IMR-90 (cell line): ENCODE results near the gene SBSN. TPM values are rescaled to one million over a fixed set of nuclear protein-coding genes. Genes with fewer than 3 reads are reported as not detected.

Source experiments
- ATAC-seq: fragments of 200-7000 bp; cut with Tn5 transposase; 2 replicates; pipeline ENCODE4 v1.9.1; 2020; ENCODE audit warnings: low read depth, mild to moderate bottlenecking, moderate library complexity
- BruUV-seq: library from RNA; stranded (reverse); fragments of 400-500 nt; replicated peaks from 2 replicates; lab custom pipeline; 2021; lab: Mats Ljungman, UMichigan
- CTCF ChIA-PET: fragments of 300-600 bp; formaldehyde crosslinking; extraction: SDS; loops from one replicate; lab custom pipeline; 2021; ENCODE audit warnings: antibody characterized with exemption; lab: Yijun Ruan, JAX
- POLR2A ChIA-PET: fragments of 300-600 bp; sonication (Branson Sonifier 250); formaldehyde crosslinking; loops from one replicate; lab custom pipeline; 2022; ENCODE audit warnings: antibody characterized with exemption; ENCODE audit not compliant: unreplicated experiment; lab: Charles Lee
- DNase-seq: peaks from one replicate; pipeline ENCODE4 v3.0.0; 2013
- H2AFZ ChIP-seq: replicated peaks from 2 replicates; pipeline ENCODE3; 2013; ENCODE audit warnings: low read length, mild to moderate bottlenecking; ENCODE audit not compliant: poor library complexity
- H2AK5ac ChIP-seq: 2 replicates; pipeline ENCODE4 v1.6.1; 2013; ENCODE audit warnings: low read depth, low read length, inconsistent platforms
- H2AK9ac ChIP-seq: replicated peaks from 2 replicates; pipeline ENCODE3; 2013; ENCODE audit warnings: mild to moderate bottlenecking, low read depth, low read length, moderate library complexity; ENCODE audit not compliant: poor library complexity
- H2BK120ac ChIP-seq: 2 replicates; pipeline ENCODE4 v1.6.1; 2013; ENCODE audit warnings: low read depth, low read length, inconsistent platforms
- H2BK15ac ChIP-seq: 3 replicates; pipeline ENCODE4 v1.6.1; 2013; ENCODE audit warnings: low read depth, low read length, inconsistent platforms
- H2BK20ac ChIP-seq: 2 replicates; pipeline ENCODE4 v1.6.1; 2013; ENCODE audit warnings: low read depth, mild to moderate bottlenecking, inconsistent platforms, low read length, moderate library complexity
- H2BK5ac ChIP-seq: 2 replicates; pipeline ENCODE4 v1.6.1; 2013; ENCODE audit warnings: mild to moderate bottlenecking, low read depth, low read length, inconsistent platforms; ENCODE audit not compliant: poor library complexity, severe bottlenecking
- H3K14ac ChIP-seq: replicated peaks from 2 replicates; pipeline ENCODE4 v1.6.1; 2013; ENCODE audit warnings: low read depth, low read length, inconsistent platforms
- H3K18ac ChIP-seq: 2 replicates; pipeline ENCODE4 v1.6.1; 2013; ENCODE audit warnings: low read depth, low read length, control low read depth
- H3K23ac ChIP-seq: 2 replicates; pipeline ENCODE4 v1.6.1; 2013; ENCODE audit warnings: low read depth, low read length, inconsistent platforms
- H3K27ac ChIP-seq: 2 replicates; pipeline ENCODE4 v1.5.1; 2013; ENCODE audit warnings: mild to moderate bottlenecking, control low read depth, low read length; ENCODE audit not compliant: insufficient read depth
- H3K27me3 ChIP-seq: 2 replicates; pipeline ENCODE4 v1.6.1; 2013; ENCODE audit warnings: low read length; ENCODE audit not compliant: control insufficient read depth, insufficient read depth
- H3K36me3 ChIP-seq: 2 replicates; pipeline ENCODE4 v1.6.1; 2013; ENCODE audit warnings: low read length, mixed read lengths; ENCODE audit not compliant: control insufficient read depth, insufficient read depth
- H3K4ac ChIP-seq: 2 replicates; pipeline ENCODE4 v1.6.1; 2013; ENCODE audit warnings: low read depth, low read length, inconsistent platforms
- H3K4me1 ChIP-seq: 2 replicates; pipeline ENCODE4 v1.6.1; 2013; ENCODE audit warnings: low read length, mixed read lengths; ENCODE audit not compliant: control insufficient read depth, insufficient read depth
- H3K4me2 ChIP-seq: 2 replicates; pipeline ENCODE4 v1.6.1; 2013; ENCODE audit warnings: low read depth, mild to moderate bottlenecking, control low read depth, low read length, moderate library complexity
- H3K4me3 ChIP-seq: 2 replicates; pipeline ENCODE4 v1.5.1; 2013; ENCODE audit warnings: low read depth, mild to moderate bottlenecking, control low read depth, low read length, moderate library complexity; ENCODE audit not compliant: insufficient read depth
- H3K56ac ChIP-seq: 2 replicates; pipeline ENCODE4 v1.6.1; 2013; ENCODE audit warnings: low read length, inconsistent platforms; ENCODE audit not compliant: insufficient read depth; ENCODE audit errors: extremely low read depth
- H3K79me1 ChIP-seq, 2 experiments: 2 replicates each; pipeline ENCODE4 v1.6.1; 2013; ENCODE audit warnings: low read length in 2 of 2, inconsistent platforms in 1 of 2, low read depth in 1 of 2
- H3K9ac ChIP-seq: 2 replicates; pipeline ENCODE4 v1.6.1; 2013; ENCODE audit warnings: low read depth, low read length, control low read depth
- H3K9me1 ChIP-seq: 2 replicates; pipeline ENCODE4 v1.6.1; 2013; ENCODE audit warnings: low read length, inconsistent platforms; ENCODE audit not compliant: insufficient read depth
- H3K9me3 ChIP-seq: 2 replicates; pipeline ENCODE4 v1.6.1; 2013; ENCODE audit warnings: low read length; ENCODE audit not compliant: control insufficient read depth, insufficient read depth
- H4K20me1 ChIP-seq: 2 replicates; pipeline ENCODE4 v1.6.1; 2013; ENCODE audit warnings: low read length, inconsistent platforms; ENCODE audit not compliant: insufficient read depth
- H4K5ac ChIP-seq: 2 replicates; pipeline ENCODE4 v1.6.1; 2013; ENCODE audit warnings: mild to moderate bottlenecking, low read depth, low read length, control low read depth
- H4K8ac ChIP-seq, 2 experiments: 2 replicates each; pipeline ENCODE4 v1.6.1; 2013; ENCODE audit warnings: low read depth in 2 of 2, low read length in 2 of 2, control low read depth in 1 of 2, inconsistent platforms in 1 of 2
- H4K91ac ChIP-seq: 2 replicates; pipeline ENCODE4 v1.6.1; 2013; ENCODE audit warnings: low read depth, low read length, inconsistent platforms; ENCODE audit not compliant: insufficient read depth
- BHLHE40 ChIP-seq: fragments of 150-350 bp; IDR thresholded peaks from 2 replicates; pipeline ENCODE4 v1.6.1; 2016; ENCODE audit warnings: mild to moderate bottlenecking, low read depth, low read length
- CHD1 ChIP-seq: IDR thresholded peaks from 2 replicates; pipeline ENCODE4 v1.6.1; 2012; ENCODE audit warnings: low read depth, low read length, improper control_type of control experiment
- FOS ChIP-seq: fragments of 150-350 bp; IDR thresholded peaks from 2 replicates; pipeline ENCODE4 v1.6.1; 2016; ENCODE audit warnings: low read depth, low read length
- MAFK ChIP-seq: IDR thresholded peaks from 2 replicates; pipeline ENCODE4 v1.6.1; 2012; ENCODE audit warnings: low read depth, low read length, improper control_type of control experiment
- MAZ ChIP-seq: IDR thresholded peaks from 2 replicates; pipeline ENCODE4 v1.6.1; 2012; ENCODE audit warnings: low read depth, mild to moderate bottlenecking, low read length, improper control_type of control experiment, moderate library complexity, borderline replicate concordance
- MXI1 ChIP-seq: IDR thresholded peaks from 2 replicates; pipeline ENCODE4 v1.6.1; 2012; ENCODE audit warnings: low read depth, mild to moderate bottlenecking, low read length, moderate library complexity, borderline replicate concordance
- NFE2L2 ChIP-seq: fragments of 150-350 bp; IDR thresholded peaks from 2 replicates; pipeline ENCODE4 v1.6.1; 2016; ENCODE audit warnings: low read depth, mild to moderate bottlenecking, low read length
- POLR2A ChIP-seq: IDR thresholded peaks from 2 replicates; pipeline ENCODE4 v1.6.1; 2012; ENCODE audit warnings: mild to moderate bottlenecking, low read depth, low read length
- RAD21 ChIP-seq: IDR thresholded peaks from 2 replicates; pipeline ENCODE4 v1.6.1; 2012; ENCODE audit warnings: low read length, improper control_type of control experiment
- SMC3 ChIP-seq: fragments of 150-350 bp; IDR thresholded peaks from 2 replicates; pipeline ENCODE4 v1.6.1; 2016; ENCODE audit warnings: low read depth, mild to moderate bottlenecking, antibody characterized with exemption, low read length, moderate library complexity
- WGBS, 2 experiments: methylation state at CpG; one replicate each; pipeline versions ENCODE4 v1.1.5 to v1.1.7; 2013; ENCODE audit warnings: missing lambda C conversion rate in 2 of 2; ENCODE audit not compliant: insufficient read length in 1 of 2; ENCODE audit errors: extremely low coverage in 2 of 2; 5-methylcytosine and 5-hydroxymethylcytosine counted together
- dilution Hi-C: fragments of 300-500 bp; cut with HindIII; formaldehyde crosslinking; loops from one replicate; pipeline ENCODE4 v1.14.3; 2018; ENCODE audit warnings: low sequenced_read_pairs; ENCODE audit not compliant: unreplicated experiment
- in situ Hi-C: fragments of 300-500 bp; cut with MboI; formaldehyde crosslinking; loops from 3 replicates; pipeline ENCODE4 v1.14.3; 2019; ENCODE audit warnings: low sequenced_read_pairs, inconsistent platforms, mixed read lengths
- intact Hi-C: fragments of 100-400 bp; cut with micrococcal nuclease; formaldehyde crosslinking; loops from 2 replicates; pipeline ENCODE4 v1.10.0; 2022
- polyA plus RNA-seq, 3 experiments: library from polyadenylated mRNA; depleted of rRNA; stranded (reverse); fragments of >200 nt; gene quantifications; 2 replicates each; pipeline ENCODE4 v1.2.3, GENCODE V29; 2012; ENCODE audit warnings: low replicate concordance in 1 of 3
- total RNA-seq: library from RNA; depleted of rRNA; stranded (reverse); fragments of >200 nt; gene quantifications from 2 replicates; pipeline ENCODE4 v1.2.3, GENCODE V29; 2012
- TF ChIP-seq, protein P1 (sequence below): fragments of 150-350 bp; IDR thresholded peaks from 2 replicates; pipeline ENCODE4 v1.6.1; 2016; ENCODE audit warnings: low read depth, mild to moderate bottlenecking, low read length, moderate library complexity, borderline replicate concordance

SBSN gene
- total and polyA plus RNA-seq, 2 of the 4 experiments (the other 2 are of a cell fraction): 0.72 to 6.4 TPM

- 80% methylated on average over 4 of the region's 11 CpGs; no CpG with 5 or more reads in 1 of the 2 experiments for WGBS, 2 experiments
- POLR2A ChIA-PET: no interaction called here
- H3K56ac ChIP-seq: no peak overlapping the region
- H2BK120ac ChIP-seq: no peak overlapping the region
- no peak for DNase-seq
- H3K36me3 ChIP-seq: no peaks in the 10 kb centered on the region
- H2BK20ac ChIP-seq: no peak overlapping the region
- H4K91ac ChIP-seq: no peak overlapping the region
- no peaks in the 10 kb centered on the region for H3K79me1 ChIP-seq
- H3K27me3 ChIP-seq: peaks cover 52% of the 10 kb centered on the region
- CTCF ChIA-PET: interaction anchor here (0.6 kb wide), 1 partner anchor 20 kb away, joined by 3 read pairs; no protein-coding TSS in a partner anchor
- H3K27ac ChIP-seq: no peak overlapping the region
- H3K4me1 ChIP-seq: no peaks in the 10 kb centered on the region
- H4K20me1 ChIP-seq: no peaks in the 10 kb centered on the region
- no TSS peak for BruUV-seq
- no peak overlapping the region for H2AK9ac ChIP-seq
- dilution Hi-C loops: no loop called here
- no peak overlapping the region for H2AK5ac ChIP-seq
- H2AFZ ChIP-seq: peak overlapping the region; percentile 21
- H3K18ac ChIP-seq: no peak overlapping the region
- 0 out of 2 replicates have a peak, but pooled peaks cover 3% of the 10 kb centered on the region for H3K9me1 ChIP-seq
- no peak overlapping the region for H3K9ac ChIP-seq
- no peak overlapping the region for H3K14ac ChIP-seq
- in situ Hi-C loops: no loop called here
- H4K5ac ChIP-seq: no peak overlapping the region
- H3K4me3 ChIP-seq: no peak overlapping the region
- H2BK15ac ChIP-seq: no peak overlapping the region
- no peak overlapping the region for H3K4ac ChIP-seq
- intact Hi-C loops: no loop called here
- H4K8ac ChIP-seq: no peak overlapping the region
- TF ChIP-seq BHLHE40 (no peak), SMC3 (no peak), CHD1 (no peak), FOS (no peak), NFE2L2 (no peak), POLR2A (no peak), RAD21 (no peak), MXI1 (no peak), MAZ (no peak), MAFK (no peak)
- TF ChIP-seq, protein P1, sequence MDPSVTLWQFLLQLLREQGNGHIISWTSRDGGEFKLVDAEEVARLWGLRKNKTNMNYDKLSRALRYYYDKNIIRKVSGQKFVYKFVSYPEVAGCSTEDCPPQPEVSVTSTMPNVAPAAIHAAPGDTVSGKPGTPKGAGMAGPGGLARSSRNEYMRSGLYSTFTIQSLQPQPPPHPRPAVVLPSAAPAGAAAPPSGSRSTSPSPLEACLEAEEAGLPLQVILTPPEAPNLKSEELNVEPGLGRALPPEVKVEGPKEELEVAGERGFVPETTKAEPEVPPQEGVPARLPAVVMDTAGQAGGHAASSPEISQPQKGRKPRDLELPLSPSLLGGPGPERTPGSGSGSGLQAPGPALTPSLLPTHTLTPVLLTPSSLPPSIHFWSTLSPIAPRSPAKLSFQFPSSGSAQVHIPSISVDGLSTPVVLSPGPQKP: no peak
- no peak overlapping the region for H3K4me2 ChIP-seq
- H2BK5ac ChIP-seq: no peak overlapping the region
- H3K23ac ChIP-seq: no peak overlapping the region
- H3K9me3 ChIP-seq: no peaks in the 10 kb centered on the region
- no peak for ATAC-seq
Measured at GRCh38 chr19:35559281-35559659, 31.2 kb upstream of the SBSN start.
